ENCODE results near the gene PATJ.

DNA sequence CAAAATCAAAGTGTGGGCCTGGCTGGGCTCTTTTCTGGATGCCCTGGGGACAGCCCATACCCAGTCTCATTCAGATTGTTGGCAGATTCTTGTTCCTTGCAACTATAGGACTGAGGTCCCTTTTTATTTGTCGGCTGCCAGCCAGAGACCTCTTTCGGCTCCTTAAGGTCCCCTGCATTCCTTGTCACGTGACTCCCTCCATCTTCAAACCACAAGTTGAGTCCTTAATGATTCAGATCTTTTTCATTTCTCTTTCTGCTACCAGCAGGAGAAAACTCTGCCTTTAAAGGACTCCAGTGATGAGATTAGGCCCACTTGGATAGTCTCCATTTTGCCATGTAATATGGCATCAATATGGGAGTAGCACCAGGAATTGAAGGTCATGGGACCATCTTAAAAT, 48.6 kb downstream of the PATJ start:
- TF ChIP-seq, protein P1, sequence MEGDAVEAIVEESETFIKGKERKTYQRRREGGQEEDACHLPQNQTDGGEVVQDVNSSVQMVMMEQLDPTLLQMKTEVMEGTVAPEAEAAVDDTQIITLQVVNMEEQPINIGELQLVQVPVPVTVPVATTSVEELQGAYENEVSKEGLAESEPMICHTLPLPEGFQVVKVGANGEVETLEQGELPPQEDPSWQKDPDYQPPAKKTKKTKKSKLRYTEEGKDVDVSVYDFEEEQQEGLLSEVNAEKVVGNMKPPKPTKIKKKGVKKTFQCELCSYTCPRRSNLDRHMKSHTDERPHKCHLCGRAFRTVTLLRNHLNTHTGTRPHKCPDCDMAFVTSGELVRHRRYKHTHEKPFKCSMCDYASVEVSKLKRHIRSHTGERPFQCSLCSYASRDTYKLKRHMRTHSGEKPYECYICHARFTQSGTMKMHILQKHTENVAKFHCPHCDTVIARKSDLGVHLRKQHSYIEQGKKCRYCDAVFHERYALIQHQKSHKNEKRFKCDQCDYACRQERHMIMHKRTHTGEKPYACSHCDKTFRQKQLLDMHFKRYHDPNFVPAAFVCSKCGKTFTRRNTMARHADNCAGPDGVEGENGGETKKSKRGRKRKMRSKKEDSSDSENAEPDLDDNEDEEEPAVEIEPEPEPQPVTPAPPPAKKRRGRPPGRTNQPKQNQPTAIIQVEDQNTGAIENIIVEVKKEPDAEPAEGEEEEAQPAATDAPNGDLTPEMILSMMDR (IDR thresholded peaks at IDR 0.05): no peak
- no peak for TF ChIP-seq POLR2A (IDR thresholded peaks at IDR 0.05)
